ENCODE measurements around the gene MAP3K14.
A peak's percentile ranks its signal among the peaks of the same experiment; 100 is the strongest.

MAP3K14 gene

GRCh38 chr17:45282683-45283644, 33.9 kb downstream of the MAP3K14 start:
- peaks cover 7% of the 10 kb centered on the region for H3K4me1 ChIP-seq (ENCODE audit: insufficient read depth, insufficient read length)
- H3K9me3 ChIP-seq (ENCODE audit: insufficient read depth, low read length), result no peaks in the 10 kb centered on the region
- no peaks in the 10 kb centered on the region for H3K27me3 ChIP-seq (ENCODE audit: insufficient read depth, insufficient read length)
- no peak overlapping the region for H3K4me3 ChIP-seq (ENCODE audit: insufficient read length, low read depth)
- DNase-seq (ENCODE audit: low read depth, low spot score), result no peak
- peaks cover 78% of the 10 kb centered on the region for H3K36me3 ChIP-seq (ENCODE audit: insufficient read depth, insufficient read length, low read length)
- TF ChIP-seq SUZ12 (IDR thresholded peaks at IDR 0.05; ENCODE audit: extremely low read depth, insufficient read depth, insufficient read length) (no peak), YY1 (IDR thresholded peaks at IDR 0.05; ENCODE audit: insufficient read depth, insufficient read length) (no peak), ZNF274 (IDR thresholded peaks at IDR 0.05; ENCODE audit: low read depth, low read length) (no peak)
- no peak overlapping the region for H3K9ac ChIP-seq (ENCODE audit: insufficient read length, low read depth)

DNA sequence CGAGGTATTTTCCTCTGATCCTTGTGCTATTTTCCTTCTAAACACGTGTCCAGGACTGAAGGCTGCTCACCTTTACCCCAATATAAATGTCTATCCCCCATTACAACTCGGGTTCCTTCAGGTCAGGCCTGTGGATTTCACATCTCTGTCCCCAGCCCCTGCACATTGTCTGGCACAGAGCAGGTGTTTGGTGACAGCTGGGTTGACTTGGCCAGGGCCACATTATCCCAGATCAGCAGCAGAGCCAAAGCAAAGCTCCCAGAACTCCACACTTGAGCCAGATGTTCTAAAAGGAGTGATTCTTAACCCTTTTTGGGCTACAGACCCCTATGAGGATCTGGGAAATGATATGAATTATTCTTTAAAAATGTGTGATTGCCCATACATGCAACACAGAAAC, 36.9 kb downstream of the MAP3K14 start:
- TF ChIP-seq YY1 (IDR thresholded peaks at IDR 0.05; ENCODE audit: insufficient read depth, insufficient read length) (no peak), ZNF274 (IDR thresholded peaks at IDR 0.05; ENCODE audit: low read depth, low read length) (no peak), SUZ12 (IDR thresholded peaks at IDR 0.05; ENCODE audit: extremely low read depth, insufficient read depth, insufficient read length) (no peak)

GRCh38 chr17:45277992-45278391, 38.8 kb downstream of the MAP3K14 start:
- no peaks in the 10 kb centered on the region for H3K27me3 ChIP-seq (ENCODE audit: insufficient read depth, insufficient read length)
- H3K9me3 ChIP-seq (ENCODE audit: insufficient read depth, low read length), result no peaks in the 10 kb centered on the region
- no peak for DNase-seq (ENCODE audit: low read depth, low spot score)
- H3K9ac ChIP-seq (ENCODE audit: insufficient read length, low read depth), result no peak overlapping the region
- peaks cover 6% of the 10 kb centered on the region for H3K4me1 ChIP-seq (ENCODE audit: insufficient read depth, insufficient read length)
- H3K4me3 ChIP-seq (ENCODE audit: insufficient read length, low read depth), result no peak overlapping the region
- H3K36me3 ChIP-seq (ENCODE audit: insufficient read depth, insufficient read length, low read length), result peaks cover 52% of the 10 kb centered on the region
- no peak for TF ChIP-seq ZNF274 (IDR thresholded peaks at IDR 0.05; ENCODE audit: low read depth, low read length)
- TF ChIP-seq YY1 (IDR thresholded peaks at IDR 0.05; ENCODE audit: insufficient read depth, insufficient read length), result no peak
- TF ChIP-seq SUZ12 (IDR thresholded peaks at IDR 0.05; ENCODE audit: extremely low read depth, insufficient read depth, insufficient read length), result no peak

More for the DNA sequence above, 36.9 kb downstream of the MAP3K14 start:
- Histone ChIP-seq H3K36me3 (ENCODE audit: insufficient read depth, insufficient read length, low read length) (peaks cover 55% of the 10 kb centered on the region), H3K27me3 (ENCODE audit: insufficient read depth, insufficient read length) (no peaks in the 10 kb centered on the region), H3K9ac (ENCODE audit: insufficient read length, low read depth) (no peak overlapping the region), H3K4me1 (ENCODE audit: insufficient read depth, insufficient read length) (peaks cover 11% of the 10 kb centered on the region), H3K4me3 (ENCODE audit: insufficient read length, low read depth) (no peak overlapping the region), H3K9me3 (ENCODE audit: insufficient read depth, low read length) (no peaks in the 10 kb centered on the region)
- DNase-seq (ENCODE audit: low read depth, low spot score), result no peak

DNA sequence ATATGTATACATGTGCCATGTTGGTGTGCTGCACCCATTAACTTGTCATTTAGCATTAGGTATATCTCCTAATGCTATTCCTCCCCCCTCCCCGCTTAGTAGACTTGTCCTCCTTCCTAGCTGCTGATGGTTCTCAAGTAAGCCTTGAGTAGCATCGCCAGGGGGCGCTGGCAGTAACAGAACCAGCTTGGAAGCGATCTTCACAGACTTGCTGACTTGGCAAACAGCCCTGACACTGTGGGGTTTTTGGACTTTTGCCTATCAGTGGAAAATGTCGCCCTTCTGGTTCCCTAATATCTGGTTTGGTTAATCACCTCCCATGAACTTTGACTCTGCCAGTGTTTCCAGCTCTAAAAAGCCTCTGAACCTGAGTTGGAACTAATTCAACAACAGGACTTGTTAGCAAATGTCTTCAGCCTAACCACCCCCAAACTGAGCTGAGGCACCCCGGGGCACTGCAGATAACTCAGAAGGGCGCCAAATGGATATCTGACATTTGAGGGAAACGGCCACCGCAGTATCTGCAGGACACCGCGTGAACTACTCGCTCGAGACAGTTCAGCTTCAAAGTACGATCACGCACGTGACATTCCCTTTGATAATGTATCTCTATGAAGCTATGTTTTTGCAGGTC, 39.5 kb downstream of the MAP3K14 start:
- H3K4me1 ChIP-seq (ENCODE audit: insufficient read depth, insufficient read length), result peaks cover 7% of the 10 kb centered on the region
- no peaks in the 10 kb centered on the region for H3K9me3 ChIP-seq (ENCODE audit: insufficient read depth, low read length)
- H3K27me3 ChIP-seq (ENCODE audit: insufficient read depth, insufficient read length), result no peaks in the 10 kb centered on the region
- no peak for TF ChIP-seq YY1 (IDR thresholded peaks at IDR 0.05; ENCODE audit: insufficient read depth, insufficient read length)
- no peak for TF ChIP-seq SUZ12 (IDR thresholded peaks at IDR 0.05; ENCODE audit: extremely low read depth, insufficient read depth, insufficient read length)
- no peak for TF ChIP-seq ZNF274 (IDR thresholded peaks at IDR 0.05; ENCODE audit: low read depth, low read length)
- H3K4me3 ChIP-seq (ENCODE audit: insufficient read length, low read depth), result no peak overlapping the region
- DNase-seq (ENCODE audit: low read depth, low spot score), result peak; percentile 87
- peaks cover 49% of the 10 kb centered on the region for H3K36me3 ChIP-seq (ENCODE audit: insufficient read depth, insufficient read length, low read length)
- peak overlapping the region; percentile 26 for H3K9ac ChIP-seq (ENCODE audit: insufficient read length, low read depth)

DNA sequence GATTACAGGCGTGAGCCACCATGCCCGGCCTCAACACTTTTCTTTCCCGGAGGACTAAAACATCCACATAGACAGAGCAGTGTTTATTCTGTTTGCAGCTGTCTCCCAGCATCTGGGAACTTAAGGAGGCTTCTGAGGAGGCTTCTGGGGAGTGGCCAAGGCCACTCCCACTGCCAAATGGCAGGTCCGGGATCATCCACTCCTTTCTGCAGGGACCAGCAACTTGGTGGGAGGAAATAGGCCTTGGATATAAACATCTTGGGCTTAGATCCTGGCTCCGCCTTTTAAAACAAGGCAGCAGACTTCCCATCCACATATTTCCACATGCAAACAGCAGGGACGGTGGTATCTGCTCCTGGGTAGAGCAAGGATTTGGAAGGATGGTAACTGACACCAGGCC, 40.8 kb downstream of the MAP3K14 start:
- H3K4me1 ChIP-seq (ENCODE audit: insufficient read depth, insufficient read length), result peaks cover 7% of the 10 kb centered on the region
- no peak for DNase-seq (ENCODE audit: low read depth, low spot score)
- H3K9ac ChIP-seq (ENCODE audit: insufficient read length, low read depth), result no peak overlapping the region
- H3K27me3 ChIP-seq (ENCODE audit: insufficient read depth, insufficient read length), result no peaks in the 10 kb centered on the region
- peaks cover 51% of the 10 kb centered on the region for H3K36me3 ChIP-seq (ENCODE audit: insufficient read depth, insufficient read length, low read length)
- no peak overlapping the region for H3K4me3 ChIP-seq (ENCODE audit: insufficient read length, low read depth)
- TF ChIP-seq SUZ12 (IDR thresholded peaks at IDR 0.05; ENCODE audit: extremely low read depth, insufficient read depth, insufficient read length), result no peak
- no peak for TF ChIP-seq YY1 (IDR thresholded peaks at IDR 0.05; ENCODE audit: insufficient read depth, insufficient read length)
- no peak for TF ChIP-seq ZNF274 (IDR thresholded peaks at IDR 0.05; ENCODE audit: low read depth, low read length)
- no peaks in the 10 kb centered on the region for H3K9me3 ChIP-seq (ENCODE audit: insufficient read depth, low read length)

- no peak for DNase-seq (ENCODE audit: low read depth, low spot score)
- Histone ChIP-seq H3K9ac (ENCODE audit: insufficient read length, low read depth) (no peak overlapping the region), H3K36me3 (ENCODE audit: insufficient read depth, insufficient read length, low read length) (peaks cover 57% of the 10 kb centered on the region), H3K27me3 (ENCODE audit: insufficient read depth, insufficient read length) (no peaks in the 10 kb centered on the region), H3K4me3 (ENCODE audit: insufficient read length, low read depth) (no peak overlapping the region), H3K9me3 (ENCODE audit: insufficient read depth, low read length) (no peaks in the 10 kb centered on the region), H3K4me1 (ENCODE audit: insufficient read depth, insufficient read length) (peaks cover 7% of the 10 kb centered on the region)
- TF ChIP-seq YY1 (IDR thresholded peaks at IDR 0.05; ENCODE audit: insufficient read depth, insufficient read length) (no peak), ZNF274 (IDR thresholded peaks at IDR 0.05; ENCODE audit: low read depth, low read length) (no peak), SUZ12 (IDR thresholded peaks at IDR 0.05; ENCODE audit: extremely low read depth, insufficient read depth, insufficient read length) (no peak)
These were observed 42.8 kb downstream of the MAP3K14 start for GRCh38 chr17:45274033-45274432.

GRCh38 chr17:45273551-45273957, 43.3 kb downstream of the MAP3K14 start:
- Histone ChIP-seq H3K36me3 (ENCODE audit: insufficient read depth, insufficient read length, low read length) (peaks cover 58% of the 10 kb centered on the region), H3K9ac (ENCODE audit: insufficient read length, low read depth) (no peak overlapping the region)
- no peak for DNase-seq (ENCODE audit: low read depth, low spot score)

More at GRCh38 chr17:45273551-45273957, 43.3 kb downstream of the MAP3K14 start:
- Histone ChIP-seq H3K27me3 (ENCODE audit: insufficient read depth, insufficient read length) (no peaks in the 10 kb centered on the region), H3K4me3 (ENCODE audit: insufficient read length, low read depth) (no peak overlapping the region), H3K9me3 (ENCODE audit: insufficient read depth, low read length) (no peaks in the 10 kb centered on the region), H3K4me1 (ENCODE audit: insufficient read depth, insufficient read length) (peaks cover 7% of the 10 kb centered on the region)
- TF ChIP-seq ZNF274 (IDR thresholded peaks at IDR 0.05; ENCODE audit: low read depth, low read length), result no peak
